ENCODE results near the gene CADPS.

DNA sequence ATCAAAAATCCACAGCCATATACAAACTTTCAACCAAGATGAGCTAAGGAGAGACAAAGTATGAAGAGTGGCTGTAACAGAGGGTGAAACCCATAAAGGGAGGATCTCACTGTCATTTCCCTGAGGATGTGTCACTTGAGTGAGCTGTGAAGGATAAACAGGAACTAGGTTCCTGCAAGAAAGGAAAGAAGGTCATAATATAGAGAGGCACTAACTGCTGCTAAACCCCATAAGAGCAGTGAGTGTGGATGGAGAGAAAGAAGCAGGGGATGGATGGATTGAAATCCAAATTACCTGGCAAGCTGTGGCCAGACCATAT lies 45.2 kb upstream of the CADPS start:
- TF ChIP-seq, protein P1, sequence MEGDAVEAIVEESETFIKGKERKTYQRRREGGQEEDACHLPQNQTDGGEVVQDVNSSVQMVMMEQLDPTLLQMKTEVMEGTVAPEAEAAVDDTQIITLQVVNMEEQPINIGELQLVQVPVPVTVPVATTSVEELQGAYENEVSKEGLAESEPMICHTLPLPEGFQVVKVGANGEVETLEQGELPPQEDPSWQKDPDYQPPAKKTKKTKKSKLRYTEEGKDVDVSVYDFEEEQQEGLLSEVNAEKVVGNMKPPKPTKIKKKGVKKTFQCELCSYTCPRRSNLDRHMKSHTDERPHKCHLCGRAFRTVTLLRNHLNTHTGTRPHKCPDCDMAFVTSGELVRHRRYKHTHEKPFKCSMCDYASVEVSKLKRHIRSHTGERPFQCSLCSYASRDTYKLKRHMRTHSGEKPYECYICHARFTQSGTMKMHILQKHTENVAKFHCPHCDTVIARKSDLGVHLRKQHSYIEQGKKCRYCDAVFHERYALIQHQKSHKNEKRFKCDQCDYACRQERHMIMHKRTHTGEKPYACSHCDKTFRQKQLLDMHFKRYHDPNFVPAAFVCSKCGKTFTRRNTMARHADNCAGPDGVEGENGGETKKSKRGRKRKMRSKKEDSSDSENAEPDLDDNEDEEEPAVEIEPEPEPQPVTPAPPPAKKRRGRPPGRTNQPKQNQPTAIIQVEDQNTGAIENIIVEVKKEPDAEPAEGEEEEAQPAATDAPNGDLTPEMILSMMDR (IDR thresholded peaks at IDR 0.05), result no peak
- no peak for TF ChIP-seq ZFX (IDR thresholded peaks at IDR 0.05; ENCODE audit: borderline replicate concordance)

Measured in 22Rv1 (cell line).